Measurements from ENCODE around the gene TKT. TPM values are rescaled to one million over a fixed set of nuclear protein-coding genes. Genes with fewer than 3 reads are reported as not detected.
A peak's percentile ranks its signal among the peaks of the same experiment; 100 is the strongest.

The TKT gene
- total and polyA plus RNA-seq, 2 experiments from 2014 or later, result 584 to 1,411 TPM

DNA sequence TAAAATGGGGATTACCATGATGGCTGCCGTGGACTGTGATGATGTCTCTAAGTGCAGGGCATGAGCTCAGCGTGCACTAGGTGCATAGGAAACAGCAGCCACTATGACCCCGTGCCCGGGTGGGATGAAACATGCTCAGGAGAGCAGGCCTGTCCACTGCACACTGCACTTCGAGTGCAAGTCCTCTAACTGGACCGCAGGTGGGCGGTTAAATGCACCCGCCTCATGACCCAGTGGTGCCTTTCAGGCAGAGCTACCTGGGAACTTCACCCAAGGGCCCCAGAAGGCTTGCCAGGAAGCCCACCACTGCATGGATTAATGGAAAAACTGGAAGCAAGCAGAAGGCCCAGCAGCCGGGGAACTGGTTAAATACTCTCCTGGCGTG is 60.8 kb downstream of the TKT start (continued):
- TF ChIP-seq, protein P1, sequence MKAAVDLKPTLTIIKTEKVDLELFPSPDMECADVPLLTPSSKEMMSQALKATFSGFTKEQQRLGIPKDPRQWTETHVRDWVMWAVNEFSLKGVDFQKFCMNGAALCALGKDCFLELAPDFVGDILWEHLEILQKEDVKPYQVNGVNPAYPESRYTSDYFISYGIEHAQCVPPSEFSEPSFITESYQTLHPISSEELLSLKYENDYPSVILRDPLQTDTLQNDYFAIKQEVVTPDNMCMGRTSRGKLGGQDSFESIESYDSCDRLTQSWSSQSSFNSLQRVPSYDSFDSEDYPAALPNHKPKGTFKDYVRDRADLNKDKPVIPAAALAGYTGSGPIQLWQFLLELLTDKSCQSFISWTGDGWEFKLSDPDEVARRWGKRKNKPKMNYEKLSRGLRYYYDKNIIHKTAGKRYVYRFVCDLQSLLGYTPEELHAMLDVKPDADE (IDR thresholded peaks at IDR 0.05), result no peak
- TF ChIP-seq CREB1 (CRISPR knock-in tag; IDR thresholded peaks at IDR 0.05; ENCODE audit: low read depth) (no peak), JUNB (IDR thresholded peaks at IDR 0.05; ENCODE audit: unreplicated experiment) (no peak), ZNF331 (CRISPR knock-in tag; IDR thresholded peaks at IDR 0.05; ENCODE audit: low read depth) (no peak)

DNA sequence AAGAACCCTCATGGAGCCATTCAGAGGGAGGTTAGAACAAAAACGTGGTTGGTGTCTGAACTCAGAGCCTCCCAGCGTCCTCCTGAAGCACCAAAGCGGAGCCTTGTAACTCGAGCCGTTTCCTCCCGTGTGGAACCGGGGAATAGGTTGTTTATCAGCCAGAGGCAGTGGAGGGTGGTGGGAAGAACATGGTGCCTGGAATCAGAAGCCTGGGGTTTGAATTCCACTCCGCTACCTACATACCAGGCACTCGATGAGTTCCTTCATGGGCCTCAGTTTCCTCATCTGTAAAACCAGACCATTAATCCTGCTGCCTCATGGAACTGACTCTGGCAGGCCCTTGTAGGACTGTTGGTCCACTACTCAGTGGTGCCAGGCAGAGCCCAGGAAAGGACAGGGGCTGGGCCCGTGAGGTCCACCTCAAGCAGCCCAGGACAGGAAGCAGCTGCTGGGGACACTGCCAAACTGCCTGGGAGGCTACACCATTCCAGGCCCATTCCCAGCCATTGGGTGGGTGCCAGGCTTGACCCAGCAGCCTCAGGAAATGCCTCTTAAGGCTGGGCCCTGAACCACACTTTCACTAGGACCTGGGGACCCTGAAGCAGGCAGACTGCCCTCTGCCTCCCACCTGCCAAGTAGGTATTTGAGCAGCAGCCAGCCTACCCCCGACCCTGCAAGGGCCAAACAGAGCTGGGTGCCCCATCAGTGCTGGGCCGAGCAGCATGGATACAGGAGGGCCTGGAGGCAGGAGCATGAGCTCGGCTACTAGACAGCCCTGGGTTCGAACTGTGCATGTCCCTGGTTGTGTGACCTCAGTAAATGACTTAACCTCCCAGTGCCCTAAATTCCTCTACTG is 61.4 kb downstream of the TKT start:
- Histone ChIP-seq H3K9me2 (ENCODE audit: insufficient read depth) (no peaks in the 10 kb centered on the region), H3K27ac (ENCODE audit: low read depth) (0 out of 2 replicates have a peak overlapping the region, but pooled peaks have one; percentile 32), H3K4me2 (peak overlapping the region; percentile 49; the same call in 1 of the 2 replicates), H3K27me3 (ENCODE audit: insufficient read depth) (no peaks in the 10 kb centered on the region), H4K20me1 (replicated peaks; ENCODE audit: insufficient read depth) (no peaks in the 10 kb centered on the region), H2AFZ (0 out of 2 replicates have a peak overlapping the region, but pooled peaks have one; percentile 32), H3K79me2 (replicated peaks; ENCODE audit: insufficient read depth) (no peaks in the 10 kb centered on the region), H3K4me1 (ENCODE audit: insufficient read depth) (peaks cover 13% of the 10 kb centered on the region), H3K36me3 (ENCODE audit: insufficient read depth) (no peaks in the 10 kb centered on the region), H3K4me3 (no peak overlapping the region), H3F3A (replicated peaks; ENCODE audit: low read depth) (0 out of 2 replicates have a peak, but pooled peaks cover 5% of the 10 kb centered on the region)
- no peak overlapping the region for H3K27ac Mint-ChIP-seq
- no peaks in the 10 kb centered on the region for H3K9me3 Mint-ChIP-seq
- DNase-seq (ENCODE audit: low spot score) (peak; percentile 85), ATAC-seq (peak; percentile 45)
- H3K27me3 Mint-ChIP-seq (ENCODE audit: insufficient read depth, low read depth, poor library complexity), result peaks cover 12% of the 10 kb centered on the region
- no peak overlapping the region; the same call in 2 of the 3 replicates for H3K4me3 Mint-ChIP-seq
- H3K36me3 Mint-ChIP-seq (ENCODE audit: low read depth), result no peaks in the 10 kb centered on the region; the same call in 2 of the 3 replicates
- no peak for TF ChIP-seq EZH2 (IDR thresholded peaks at IDR 0.05; ENCODE audit: low read depth, unreplicated experiment)
- TF ChIP-seq POLR2AphosphoS5 (IDR thresholded peaks at IDR 0.05; ENCODE audit: low read depth), result 0 out of 2 replicates have a peak, but pooled peaks have one; percentile 10
- peaks cover 31% of the 10 kb centered on the region for H3K4me1 Mint-ChIP-seq

DNA sequence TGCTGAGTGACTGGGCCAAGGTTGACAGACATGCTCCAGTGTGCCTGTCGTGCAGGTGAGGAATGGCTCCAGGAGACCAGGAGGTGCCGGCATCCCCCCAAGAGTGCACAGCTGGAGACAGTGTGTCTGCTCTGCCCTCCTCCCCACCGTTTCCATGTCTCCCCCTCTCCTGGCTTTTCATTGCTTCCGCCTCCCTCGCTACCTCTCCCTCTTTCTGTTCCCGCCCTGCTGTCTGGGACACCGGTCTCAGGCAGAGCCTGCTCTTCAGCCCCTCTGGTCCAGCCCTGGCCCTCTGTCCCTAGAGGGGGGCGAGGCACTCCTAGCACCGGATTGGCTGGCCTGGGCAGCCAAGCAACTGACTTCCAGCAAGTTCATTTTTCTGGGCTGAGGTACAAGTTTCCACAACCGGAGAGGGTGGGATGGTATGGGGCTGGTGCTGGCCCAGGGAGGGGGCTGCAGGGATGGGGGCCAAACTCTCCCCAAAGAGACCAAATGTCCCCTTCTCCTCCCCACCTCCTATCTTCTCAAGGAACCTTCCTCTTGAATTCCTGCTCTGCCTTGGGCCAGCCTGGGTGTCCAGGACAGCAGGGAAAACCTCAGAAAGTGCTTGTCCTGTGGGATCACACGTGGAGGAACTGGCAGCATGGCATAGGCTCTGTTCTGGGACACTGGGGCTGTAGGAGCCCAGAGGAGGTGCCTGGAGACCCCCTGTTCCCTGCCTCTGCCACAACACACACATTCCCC is 62.2 kb downstream of the TKT start:
- Histone ChIP-seq H2AFZ (0 out of 2 replicates have a peak overlapping the region, but pooled peaks have one; percentile 32), H3K4me2 (peak overlapping the region; percentile 49; the same call in 1 of the 2 replicates), H3K27ac (ENCODE audit: low read depth) (0 out of 2 replicates have a peak overlapping the region, but pooled peaks have one; percentile 32), H4K20me1 (replicated peaks; ENCODE audit: insufficient read depth) (no peaks in the 10 kb centered on the region), H3K27me3 (ENCODE audit: insufficient read depth) (no peaks in the 10 kb centered on the region), H3K36me3 (ENCODE audit: insufficient read depth) (no peaks in the 10 kb centered on the region), H3F3A (replicated peaks; ENCODE audit: low read depth) (0 out of 2 replicates have a peak, but pooled peaks cover 5% of the 10 kb centered on the region), H3K79me2 (replicated peaks; ENCODE audit: insufficient read depth) (no peaks in the 10 kb centered on the region), H3K4me3 (no peak overlapping the region), H3K9me2 (ENCODE audit: insufficient read depth) (no peaks in the 10 kb centered on the region), H3K4me1 (ENCODE audit: insufficient read depth) (peaks cover 13% of the 10 kb centered on the region)
- Mint-ChIP-seq H3K4me1 (peaks cover 31% of the 10 kb centered on the region), H3K9me3 (no peaks in the 10 kb centered on the region), H3K27me3 (ENCODE audit: insufficient read depth, low read depth, poor library complexity) (peaks cover 12% of the 10 kb centered on the region), H3K27ac (peak overlapping the region; percentile 18; the same call in 1 of the 2 replicates), H3K4me3 (no peak overlapping the region), H3K36me3 (ENCODE audit: low read depth) (no peaks in the 10 kb centered on the region; the same call in 2 of the 3 replicates)
- 0 out of 2 replicates have a peak, but pooled peaks have one; percentile 16 for TF ChIP-seq POLR2AphosphoS5 (IDR thresholded peaks at IDR 0.05; ENCODE audit: low read depth)
- no peak for TF ChIP-seq ZNF331 (CRISPR knock-in tag; IDR thresholded peaks at IDR 0.05; ENCODE audit: low read depth)
- DNase-seq (ENCODE audit: low spot score) (no peak), ATAC-seq (peak; percentile 13)
